Activated gamma-delta T cell (primary cell): ENCODE results near the gene PTN.
"Not testable (repeated sequence)": the region's sequence is repeated elsewhere in the genome, so short reads cannot be mapped to it uniquely, and the experiment has no call there.

ENCODE experiments used
- DNase-seq: peaks from one replicate; lab custom pipeline; 2025; lab: John Stamatoyannopoulos, UW

Gene PTN

DNA sequence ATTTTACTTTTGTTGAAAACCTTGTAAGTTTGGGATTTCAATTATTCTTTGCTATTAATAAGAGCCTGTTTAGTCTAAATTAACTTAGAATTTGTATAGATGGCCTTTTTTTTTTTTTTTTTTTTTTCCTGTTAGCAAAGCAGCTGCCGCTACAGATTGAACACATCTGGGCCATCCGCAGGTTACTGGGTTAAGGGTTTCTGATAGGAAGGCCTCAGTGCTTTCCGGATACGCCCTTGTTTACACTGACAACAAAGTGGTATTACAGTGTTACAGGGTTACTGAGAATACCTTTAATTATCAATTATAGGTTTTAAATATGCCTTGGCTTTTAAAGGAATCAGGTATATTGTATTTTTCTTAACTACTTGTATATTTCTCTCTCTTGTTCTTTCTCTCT is 76.8 kb downstream of the PTN start:
- DNase-seq, result no peak

GRCh38 chr7:137265480-137265879 is 78.1 kb downstream of the PTN start:
- DNase-seq, result not testable (repeated sequence)

DNA sequence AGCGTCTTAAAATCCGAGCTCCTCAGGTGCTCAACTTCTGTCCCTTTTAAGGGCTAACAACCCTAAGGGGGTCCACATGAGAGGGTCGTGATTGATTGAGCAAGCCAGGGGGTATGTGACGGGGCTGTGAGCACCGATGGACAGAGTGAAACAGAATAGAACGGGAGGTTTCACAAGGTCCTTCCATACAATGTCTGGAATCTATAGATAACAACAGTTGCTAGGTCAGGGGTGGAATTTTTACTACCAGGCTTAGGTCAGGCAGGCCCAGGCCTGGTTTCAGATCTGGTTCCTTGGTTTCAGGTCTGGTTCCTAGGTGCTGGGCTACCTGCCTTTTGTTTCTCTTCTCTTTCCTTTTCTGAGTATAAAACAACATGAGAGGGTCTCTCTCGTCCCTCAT is 80.9 kb downstream of the PTN start:
- no peak for DNase-seq

GRCh38 chr7:137258552-137258951 is 85.0 kb downstream of the PTN start:
- DNase-seq, result no peak

DNA sequence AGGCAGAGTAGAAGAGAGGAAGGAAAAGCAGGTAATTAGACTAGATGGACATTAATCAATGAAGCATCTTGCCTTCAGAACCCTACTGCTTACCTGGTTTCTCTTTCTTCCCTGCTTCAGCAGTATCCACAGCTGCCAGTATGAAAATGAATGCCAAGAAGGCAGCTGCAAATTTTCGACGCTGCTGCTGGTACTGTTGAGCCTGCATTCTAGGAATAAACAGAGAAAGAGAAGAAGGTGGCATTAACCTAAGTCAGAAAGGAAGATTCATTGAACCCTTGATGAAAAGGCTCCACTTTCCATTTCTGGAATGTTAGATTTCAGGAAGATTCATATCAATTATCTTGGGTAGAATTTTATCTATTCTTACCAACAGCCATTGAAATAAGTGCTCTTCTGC is 88.8 kb downstream of the PTN start:
- no peak for DNase-seq

GRCh38 chr7:137245890-137246289 is 97.6 kb downstream of the PTN start:
- DNase-seq, result no peak

GRCh38 chr7:137245186-137245585 is 98.3 kb downstream of the PTN start:
- no peak for DNase-seq

DNA sequence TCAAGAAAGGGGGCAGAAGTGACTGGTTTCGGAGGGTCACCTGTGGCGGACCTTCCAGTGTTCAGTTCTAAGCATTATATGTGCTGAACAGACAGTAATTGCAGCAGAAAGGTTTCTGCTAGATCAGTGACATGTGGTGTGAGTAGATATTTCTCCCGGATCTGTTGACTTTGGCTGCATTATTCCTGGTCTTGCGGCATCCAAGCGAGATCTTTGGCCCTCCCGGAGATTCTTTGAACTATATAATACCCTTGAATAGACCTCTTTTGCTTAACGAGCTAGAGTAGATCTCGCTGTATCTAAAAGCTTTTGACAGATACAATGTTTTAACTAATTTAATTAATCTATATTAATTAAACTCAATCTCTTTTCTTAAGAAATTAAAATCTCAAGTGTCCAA is 99.8 kb downstream of the PTN start:
- no peak for DNase-seq

DNA sequence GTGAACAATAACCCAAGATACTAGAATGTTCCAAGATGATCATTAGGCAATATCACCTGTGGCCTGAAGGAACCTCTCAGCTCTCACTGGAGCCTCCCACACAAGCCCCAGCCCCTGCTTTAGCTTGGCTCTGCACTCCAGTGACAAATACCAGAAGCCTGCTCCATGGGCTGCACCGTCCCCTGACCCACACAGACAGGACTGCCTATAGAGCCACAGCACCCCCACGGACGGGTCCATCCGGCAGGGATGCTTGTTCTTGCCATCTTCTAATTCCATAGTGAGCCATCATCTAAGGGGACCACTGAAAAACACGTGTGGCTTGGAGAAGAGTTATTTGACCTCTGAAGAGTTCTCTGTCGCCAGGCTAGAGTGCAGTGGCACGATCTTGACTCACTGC is 100.9 kb downstream of the PTN start:
- no peak for DNase-seq

DNA sequence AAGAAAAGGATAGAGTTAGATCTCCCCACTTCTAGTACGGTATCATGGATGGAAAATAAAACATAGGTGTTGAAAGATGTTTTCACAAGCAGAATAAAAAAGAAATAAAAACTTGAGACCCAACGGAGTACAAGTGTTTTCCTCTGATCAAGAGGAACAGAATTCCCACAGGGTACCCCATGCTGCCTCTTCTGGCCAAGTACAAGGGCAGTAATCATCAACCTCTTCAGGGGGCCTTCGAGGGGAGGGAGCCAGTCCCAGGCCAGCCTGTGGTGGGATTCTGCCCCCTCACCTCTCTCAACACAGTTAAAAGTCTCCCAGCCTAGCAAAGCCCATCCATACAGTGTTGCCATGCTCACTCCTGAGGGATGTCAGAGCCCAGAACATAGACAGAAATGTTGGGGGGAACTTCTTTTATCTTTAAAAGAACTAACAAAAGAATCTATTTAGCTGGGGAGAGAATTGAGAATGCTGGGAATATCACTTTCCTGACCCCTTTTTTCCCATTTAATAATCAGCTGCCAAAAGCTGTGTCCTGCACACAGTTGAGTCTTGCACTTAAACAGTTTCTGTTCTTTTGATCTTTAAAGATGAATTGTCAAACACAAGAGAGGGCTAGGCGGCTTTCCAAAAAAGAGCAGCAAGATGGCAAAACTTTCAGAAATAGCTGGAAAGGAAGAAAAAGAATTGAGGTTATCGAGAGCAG is 101.7 kb downstream of the PTN start:
- DNase-seq, result no peak

DNA sequence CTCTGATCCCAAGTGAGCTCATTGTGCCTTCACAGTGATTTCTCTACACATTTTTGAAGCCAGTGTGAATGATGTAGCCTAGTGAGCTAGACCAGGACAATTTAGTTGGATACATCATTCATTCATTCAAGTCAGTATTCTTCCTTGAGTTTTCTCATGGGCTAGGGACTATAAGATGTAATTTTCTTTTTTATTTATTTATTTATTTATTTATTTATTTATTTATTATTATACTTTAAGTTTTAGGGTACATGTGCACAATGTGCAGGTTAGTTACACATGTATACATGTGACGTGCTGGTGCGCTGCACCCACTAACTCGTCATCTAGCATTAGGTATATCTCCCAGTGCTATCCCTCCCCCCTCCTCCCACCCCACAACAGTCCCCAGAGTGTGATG is 104.3 kb downstream of the PTN start:
- not testable (repeated sequence) for DNase-seq

DNA sequence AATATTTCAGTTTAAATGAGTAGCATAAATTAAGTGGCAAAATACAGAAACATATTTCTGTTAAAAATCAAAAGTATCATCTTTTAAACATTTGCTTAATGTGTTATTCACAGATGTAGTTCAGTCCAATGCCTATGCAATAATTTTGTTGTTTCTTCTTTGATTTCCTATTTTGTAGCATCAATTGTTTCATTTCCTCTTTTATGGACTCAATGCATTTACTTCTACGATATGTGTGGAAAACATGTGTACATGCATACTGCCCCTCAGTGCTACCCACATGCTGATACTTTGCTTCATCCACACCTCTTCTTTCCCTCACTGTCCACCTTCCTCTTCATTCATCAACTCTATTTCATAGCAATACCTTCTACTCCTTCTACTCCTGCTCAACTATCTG is 108.1 kb downstream of the PTN start:
- DNase-seq, result no peak

- DNase-seq, result no peak
These were observed 112.4 kb downstream of the PTN start for GRCh38 chr7:137231167-137231566.

- no peak for DNase-seq
These were observed 122.1 kb downstream of the PTN start for GRCh38 chr7:137221467-137221866.

- DNase-seq, result no peak
These were observed 129.8 kb downstream of the PTN start for GRCh38 chr7:137213744-137214143.

DNA sequence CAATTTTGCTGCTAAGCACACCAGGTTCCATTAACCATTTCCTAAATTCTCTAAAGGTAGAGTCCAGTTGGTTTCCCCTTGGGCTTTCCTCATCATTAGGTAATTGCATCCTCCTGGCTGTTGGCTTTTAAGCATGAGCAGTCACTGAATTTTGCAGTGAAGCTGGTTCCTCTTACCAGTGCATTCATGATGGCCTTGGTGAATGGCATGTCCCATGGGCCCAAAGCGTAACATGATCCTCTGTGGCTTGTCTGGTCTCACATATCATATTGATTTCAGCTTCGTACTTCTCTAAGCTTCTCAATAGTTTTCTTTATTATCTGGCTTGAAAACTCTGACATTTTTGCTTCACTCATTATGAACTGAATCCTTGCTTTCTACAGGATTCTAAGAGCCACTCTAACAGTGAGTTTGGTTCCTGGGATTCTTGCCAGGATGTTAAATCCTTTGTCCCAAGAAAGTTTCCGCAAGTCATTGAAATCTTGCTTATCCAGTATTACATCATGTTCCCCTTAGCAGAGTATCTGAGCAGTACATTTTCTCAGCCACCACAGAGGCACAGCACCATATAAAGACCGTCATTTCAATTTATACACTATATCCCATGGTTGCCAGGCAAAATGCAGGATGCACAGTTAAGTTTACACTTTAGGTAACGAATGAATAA is 134.2 kb downstream of the PTN start:
- no peak for DNase-seq

DNA sequence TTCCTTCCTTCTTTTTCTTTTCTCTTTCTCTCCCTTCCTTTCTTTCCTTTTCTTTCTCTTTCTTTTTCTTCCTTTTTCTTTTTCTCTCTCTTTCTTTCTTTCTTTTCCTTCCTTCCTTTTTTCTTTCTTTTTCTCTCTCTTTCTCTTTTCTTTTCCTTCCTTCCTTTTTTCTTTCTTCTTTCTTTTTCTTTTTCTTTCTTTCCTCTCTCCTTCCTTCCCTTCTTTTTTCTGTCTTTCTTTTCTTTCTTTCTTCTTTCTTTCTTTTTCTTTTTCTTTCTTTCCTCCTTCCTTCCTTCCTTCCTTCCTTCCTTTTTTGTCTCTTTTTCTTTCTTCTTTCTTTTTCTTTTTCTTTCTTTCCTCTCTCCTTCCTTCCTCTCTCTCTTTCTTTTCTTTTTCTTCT is 136.8 kb downstream of the PTN start:
- no peak for DNase-seq

DNA sequence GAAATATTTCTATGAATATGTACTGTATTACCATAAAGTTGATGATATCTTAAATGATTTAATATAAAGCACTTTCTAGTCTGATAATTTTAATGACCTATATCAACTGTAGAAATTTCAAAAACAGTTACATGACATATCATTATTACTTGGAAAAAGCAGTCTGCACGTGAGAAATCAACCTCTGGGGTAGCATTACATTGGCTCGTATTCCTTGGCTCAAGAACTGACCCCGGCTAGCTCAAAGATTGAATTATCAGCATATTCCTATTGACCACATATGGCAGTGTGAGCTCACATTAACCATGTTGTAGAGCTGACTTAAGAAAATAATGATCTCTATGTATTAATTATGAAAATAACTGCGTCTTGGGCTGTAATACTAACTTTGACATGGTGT is 139.3 kb downstream of the PTN start:
- DNase-seq, result no peak

- DNase-seq, result no peak
These were observed 140.2 kb downstream of the PTN start for GRCh38 chr7:137203351-137203750.

GRCh38 chr7:137196648-137197047 is 146.9 kb downstream of the PTN start:
- DNase-seq, result no peak

DNA sequence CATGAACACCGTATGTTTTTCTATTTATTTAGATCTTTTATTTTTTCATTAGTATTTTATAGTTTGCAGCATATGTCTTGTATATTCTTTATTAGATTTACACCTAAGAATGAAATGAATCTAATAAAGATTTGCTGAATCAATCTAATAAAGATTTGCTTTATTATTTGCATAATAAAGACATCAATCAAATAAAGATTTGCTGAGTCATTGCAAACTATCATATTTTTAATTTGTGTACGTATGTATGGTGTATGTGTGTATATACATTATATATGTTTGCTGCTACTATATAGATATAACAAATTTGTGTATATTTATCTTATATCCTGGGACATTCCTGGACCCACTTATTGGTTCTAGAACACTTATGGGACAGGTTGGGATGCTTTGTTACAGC is 147.5 kb downstream of the PTN start:
- no peak for DNase-seq

DNA sequence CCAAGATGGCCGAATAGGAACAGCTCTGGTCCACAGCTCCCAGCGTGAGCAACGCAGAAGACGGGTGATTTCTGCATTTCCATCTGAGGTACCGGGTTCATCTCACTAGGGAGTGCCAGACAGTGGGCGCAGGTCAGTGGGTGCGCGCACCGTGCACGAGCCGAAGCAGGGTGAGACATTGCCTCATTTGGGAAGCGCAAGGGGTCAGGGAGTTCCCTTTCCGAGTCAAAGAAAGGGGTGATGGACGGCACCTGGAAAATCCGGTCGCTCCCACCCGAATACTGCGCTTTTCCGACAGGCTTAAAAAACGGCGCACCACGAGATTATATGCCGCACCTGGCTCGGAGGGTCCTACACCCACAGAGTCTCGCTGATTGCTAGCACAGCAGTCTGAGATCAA is 161.9 kb downstream of the PTN start:
- not testable (repeated sequence) for DNase-seq
